Progenitor cell of endocrine pancreas (in vitro differentiated cells): ENCODE data around the gene OLIG1. TPM values are rescaled to one million over a fixed set of nuclear protein-coding genes. Genes with fewer than 3 reads are reported as not detected.

Experiments
- DNase-seq: peaks from one replicate; pipeline ENCODE4 v3.0.0; 2021; ENCODE audit warnings: low spot score; ENCODE audit not compliant: unreplicated experiment
- H3K27ac Mint-ChIP-seq: 2 replicates; pipeline ENCODE4 v1.8.0; 2021; ENCODE audit warnings: mild to moderate bottlenecking, moderate library complexity, mixed read lengths
- H3K27me3 Mint-ChIP-seq: 2 replicates; pipeline ENCODE4 v1.8.0; 2021; ENCODE audit warnings: mixed read lengths
- H3K36me3 Mint-ChIP-seq: 2 replicates; pipeline ENCODE4 v1.8.0; 2022; ENCODE audit warnings: mixed read lengths; ENCODE audit not compliant: insufficient read depth
- H3K4me1 Mint-ChIP-seq: 2 replicates; pipeline ENCODE4 v1.8.0; 2021; ENCODE audit warnings: low read depth, mixed read lengths
- H3K4me3 Mint-ChIP-seq: 2 replicates; pipeline ENCODE4 v1.8.0; 2021; ENCODE audit warnings: low read depth, mild to moderate bottlenecking, moderate library complexity, mixed read lengths
- H3K9me3 Mint-ChIP-seq: 2 replicates; pipeline ENCODE4 v1.8.0; 2021; ENCODE audit warnings: low read depth, mixed read lengths
- CTCF ChIP-seq: fragments of 200-600 bp; sonication (generic); IDR thresholded peaks from one replicate; pipeline ENCODE4 v1.5.0; 2021; ENCODE audit warnings: antibody characterized with exemption, mild to moderate bottlenecking; ENCODE audit not compliant: unreplicated experiment
- total RNA-seq: library from RNA; stranded (reverse); gene quantifications from 2 replicates; pipeline ENCODE4 v1.2.1, GENCODE V29; 2021

OLIG1 gene
- total RNA-seq, 1 donor from 2014 or later, result 0.38 TPM

GRCh38 chr21:33057385-33057940 is 12.5 kb upstream of the OLIG1 start:
- Mint-ChIP-seq H3K4me3 (no peak overlapping the region), H3K36me3 (no peaks in the 10 kb centered on the region), H3K27me3 (peaks cover 52% of the 10 kb centered on the region), H3K9me3 (no peaks in the 10 kb centered on the region), H3K27ac (no peak overlapping the region), H3K4me1 (no peaks in the 10 kb centered on the region)
- no peak for TF ChIP-seq CTCF
- DNase-seq, result no peak

- no peaks in the 10 kb centered on the region for H3K9me3 Mint-ChIP-seq
- H3K4me1 Mint-ChIP-seq, result no peaks in the 10 kb centered on the region
- H3K27ac Mint-ChIP-seq, result no peak overlapping the region
- TF ChIP-seq CTCF, result no peak
- H3K27me3 Mint-ChIP-seq, result peaks cover 57% of the 10 kb centered on the region
- DNase-seq, result no peak
- H3K36me3 Mint-ChIP-seq, result no peaks in the 10 kb centered on the region
- H3K4me3 Mint-ChIP-seq, result no peak overlapping the region
Observed at GRCh38 chr21:33058527-33058926, 11.4 kb upstream of the OLIG1 start.

GRCh38 chr21:33058957-33059356 is 11.0 kb upstream of the OLIG1 start:
- H3K27me3 Mint-ChIP-seq, result peaks cover 60% of the 10 kb centered on the region
- no peak for DNase-seq
- H3K4me1 Mint-ChIP-seq, result no peaks in the 10 kb centered on the region
- H3K4me3 Mint-ChIP-seq, result no peak overlapping the region
- H3K27ac Mint-ChIP-seq, result no peak overlapping the region
- TF ChIP-seq CTCF, result no peak
- H3K9me3 Mint-ChIP-seq, result no peaks in the 10 kb centered on the region
- H3K36me3 Mint-ChIP-seq, result no peaks in the 10 kb centered on the region

GRCh38 chr21:33059380-33059841 is 10.5 kb upstream of the OLIG1 start:
- Mint-ChIP-seq H3K27ac (no peak overlapping the region), H3K36me3 (no peaks in the 10 kb centered on the region), H3K4me1 (no peaks in the 10 kb centered on the region), H3K4me3 (no peak overlapping the region), H3K27me3 (peaks cover 64% of the 10 kb centered on the region), H3K9me3 (no peaks in the 10 kb centered on the region)
- DNase-seq, result no peak
- TF ChIP-seq CTCF, result no peak

GRCh38 chr21:33061233-33061632 is 8.7 kb upstream of the OLIG1 start:
- TF ChIP-seq CTCF, result no peak
- Mint-ChIP-seq H3K4me3 (no peak overlapping the region), H3K36me3 (no peaks in the 10 kb centered on the region), H3K4me1 (peaks cover under 1% of the 10 kb centered on the region), H3K27me3 (peaks cover 69% of the 10 kb centered on the region), H3K9me3 (no peaks in the 10 kb centered on the region), H3K27ac (no peak overlapping the region)
- DNase-seq, result no peak
